WI38 (cell line): ENCODE data around the gene DENND6B.

Experiments
- H3K4me3 ChIP-seq: 2 replicates; pipeline ENCODE4 v1.5.1; 2011; ENCODE audit warnings: low read depth, mild to moderate bottlenecking, control low read depth, low read length
- CTCF ChIP-seq: IDR thresholded peaks from 2 replicates; pipeline ENCODE4 v1.5.1; 2012; ENCODE audit warnings: low read depth, mild to moderate bottlenecking, control low read depth, low read length

Gene DENND6B

GRCh38 chr22:50316114-50317065 lies 10.4 kb downstream of the DENND6B start:
- H3K4me3 ChIP-seq: no peak overlapping the region
- TF ChIP-seq CTCF: no peak

GRCh38 chr22:50315289-50316113 lies 11.3 kb downstream of the DENND6B start:
- no peak overlapping the region for H3K4me3 ChIP-seq

GRCh38 chr22:50314455-50315288 lies 12.1 kb downstream of the DENND6B start:
- no peak overlapping the region for H3K4me3 ChIP-seq
- no peak for TF ChIP-seq CTCF

More at GRCh38 chr22:50315289-50316113, 11.3 kb downstream of the DENND6B start:
- no peak for TF ChIP-seq CTCF

- TF ChIP-seq CTCF: no peak
- no peak overlapping the region for H3K4me3 ChIP-seq
These were observed 12.7 kb downstream of the DENND6B start for GRCh38 chr22:50314081-50314454.

- no peak for TF ChIP-seq CTCF
- H3K4me3 ChIP-seq: no peak overlapping the region
These were observed 13.2 kb downstream of the DENND6B start for GRCh38 chr22:50313600-50313999.

GRCh38 chr22:50313021-50313420 lies 13.8 kb downstream of the DENND6B start:
- no peak overlapping the region for H3K4me3 ChIP-seq
- TF ChIP-seq CTCF: no peak
